ENCODE measurements around the gene NELL1.

The NELL1 gene

DNA sequence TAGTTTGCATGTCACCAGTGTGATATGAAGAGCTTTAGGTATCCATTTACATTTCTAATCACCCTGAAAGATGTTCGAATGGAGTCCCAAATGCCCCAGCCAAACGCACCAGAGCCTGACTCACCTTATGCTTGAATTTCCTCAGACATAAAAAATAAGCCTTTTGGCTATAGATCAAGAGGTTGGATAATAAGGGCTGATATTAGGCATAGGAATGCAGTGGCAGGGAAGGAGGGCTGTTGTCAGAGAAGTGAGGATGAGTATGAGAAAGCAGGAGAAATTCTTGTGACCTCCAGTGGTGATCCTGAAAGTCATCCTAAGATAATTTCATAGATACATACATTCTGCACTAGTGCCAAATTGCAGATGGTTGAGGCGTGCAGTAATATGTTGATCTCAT, 264.6 kb downstream of the NELL1 start:
- no peak overlapping the region for H3K4me3 ChIP-seq (ENCODE audit: low read length)
- no peaks in the 10 kb centered on the region for H3K27me3 ChIP-seq (ENCODE audit: control insufficient read depth, insufficient read depth, low read length)
- no peaks in the 10 kb centered on the region for H3K4me1 ChIP-seq (ENCODE audit: control insufficient read depth, insufficient read depth, low read length)
- no peak overlapping the region for H3K4me2 ChIP-seq (ENCODE audit: low read length)
- no peaks in the 10 kb centered on the region for H3K9me3 ChIP-seq (replicated peaks; ENCODE audit: low read length)
- no peak overlapping the region for H3K9ac ChIP-seq (ENCODE audit: low read depth, low read length)
- no peaks in the 10 kb centered on the region for H3K36me3 ChIP-seq (ENCODE audit: insufficient read depth, low read length)

DNA sequence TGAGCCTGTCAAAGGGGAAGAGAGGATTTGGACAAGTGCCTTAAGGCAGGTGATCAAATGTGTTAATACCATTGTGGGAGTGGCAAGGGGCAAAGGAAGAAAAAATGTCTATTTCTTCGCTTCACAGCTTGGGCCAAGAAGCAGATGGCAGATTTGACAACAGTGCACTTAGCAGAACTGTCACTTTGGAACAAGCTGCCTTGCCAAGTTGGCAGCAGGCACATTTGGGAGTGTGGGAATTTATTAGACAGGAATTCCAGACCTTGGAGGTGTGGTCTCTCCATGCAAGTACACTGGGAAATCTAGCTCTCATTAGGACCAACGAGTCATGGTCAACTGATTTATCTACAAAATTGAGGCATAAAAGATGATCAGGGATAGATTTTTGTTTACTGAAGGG, 265.1 kb downstream of the NELL1 start:
- Histone ChIP-seq H3K9ac (ENCODE audit: low read depth, low read length) (no peak overlapping the region), H3K27me3 (ENCODE audit: control insufficient read depth, insufficient read depth, low read length) (no peaks in the 10 kb centered on the region), H3K4me2 (ENCODE audit: low read length) (no peak overlapping the region), H3K4me1 (ENCODE audit: control insufficient read depth, insufficient read depth, low read length) (no peaks in the 10 kb centered on the region), H3K4me3 (ENCODE audit: low read length) (no peak overlapping the region), H3K9me3 (replicated peaks; ENCODE audit: low read length) (peaks cover 4% of the 10 kb centered on the region), H3K36me3 (ENCODE audit: insufficient read depth, low read length) (no peaks in the 10 kb centered on the region)

DNA sequence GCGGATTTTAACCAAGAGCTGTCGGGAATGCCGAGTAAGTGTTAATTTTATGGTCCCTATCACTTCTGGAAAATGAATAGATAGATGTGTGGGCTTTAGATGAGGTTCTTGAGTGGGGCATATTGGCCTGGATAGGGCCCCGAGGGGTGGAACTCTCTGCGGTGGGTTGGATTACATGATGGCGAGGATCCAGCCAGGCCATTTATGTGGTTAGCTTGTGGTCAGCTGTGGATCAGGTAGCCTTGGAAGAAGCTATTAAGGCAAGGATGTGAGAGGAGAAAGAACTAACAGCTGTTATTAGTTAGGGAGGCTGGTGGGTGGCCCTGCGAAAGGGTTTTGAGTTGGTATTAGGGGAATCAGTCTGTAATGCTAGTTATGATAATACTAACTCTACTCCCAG, 268.4 kb downstream of the NELL1 start:
- Histone ChIP-seq H3K4me1 (ENCODE audit: control insufficient read depth, insufficient read depth, low read length) (no peaks in the 10 kb centered on the region), H3K9me3 (replicated peaks; ENCODE audit: low read length) (peaks cover 4% of the 10 kb centered on the region), H3K27me3 (ENCODE audit: control insufficient read depth, insufficient read depth, low read length) (no peaks in the 10 kb centered on the region), H3K4me2 (ENCODE audit: low read length) (no peak overlapping the region), H3K36me3 (ENCODE audit: insufficient read depth, low read length) (no peaks in the 10 kb centered on the region), H3K9ac (ENCODE audit: low read depth, low read length) (no peak overlapping the region), H3K4me3 (ENCODE audit: low read length) (no peak overlapping the region)

DNA sequence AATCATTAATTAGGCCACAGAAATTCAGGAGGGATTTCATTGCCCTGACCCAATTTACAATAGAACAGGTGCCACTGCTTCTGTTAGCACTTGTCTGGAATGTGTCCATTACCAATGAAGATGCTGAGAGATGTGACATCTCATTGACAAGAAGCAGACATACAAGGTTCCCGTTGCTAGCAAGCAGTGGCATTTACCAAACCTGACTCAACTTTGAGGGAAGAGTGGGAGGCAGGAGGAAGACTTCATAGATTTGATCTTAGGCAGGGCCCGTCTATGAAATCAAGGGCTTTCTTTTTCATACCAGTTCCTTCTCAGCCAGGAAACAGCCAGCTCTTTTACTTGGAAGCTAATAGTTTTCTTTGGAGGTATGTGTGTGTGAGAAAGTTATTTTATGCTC, 280.2 kb downstream of the NELL1 start:
- no peak overlapping the region for H3K4me3 ChIP-seq (ENCODE audit: low read length)
- H3K9ac ChIP-seq (ENCODE audit: low read depth, low read length): no peak overlapping the region
- H3K9me3 ChIP-seq (replicated peaks; ENCODE audit: low read length): no peaks in the 10 kb centered on the region
- no peaks in the 10 kb centered on the region for H3K4me1 ChIP-seq (ENCODE audit: control insufficient read depth, insufficient read depth, low read length)
- H3K36me3 ChIP-seq (ENCODE audit: insufficient read depth, low read length): no peaks in the 10 kb centered on the region
- H3K4me2 ChIP-seq (ENCODE audit: low read length): no peak overlapping the region
- no peaks in the 10 kb centered on the region for H3K27me3 ChIP-seq (ENCODE audit: control insufficient read depth, insufficient read depth, low read length)

DNA sequence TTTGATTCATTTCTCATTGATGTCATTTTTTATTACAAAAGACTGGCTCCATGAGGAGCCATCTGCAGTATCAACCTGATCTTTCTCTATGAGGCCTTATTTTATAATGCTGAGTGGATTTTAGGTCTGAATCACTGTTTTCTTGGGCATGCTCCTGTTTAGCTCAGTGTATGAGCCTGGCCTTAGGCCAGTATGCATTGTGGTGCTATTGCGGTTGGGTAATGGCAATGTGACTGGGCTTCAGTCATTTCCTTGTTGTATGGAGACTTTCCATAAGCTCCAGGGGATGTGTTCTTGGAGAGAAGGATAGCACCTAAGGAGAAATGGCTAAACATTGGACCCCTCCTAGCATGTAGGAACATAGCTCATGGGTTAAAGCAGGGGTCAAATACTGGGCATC, 293.2 kb downstream of the NELL1 start:
- Histone ChIP-seq H3K9me3 (replicated peaks; ENCODE audit: low read length) (no peaks in the 10 kb centered on the region), H3K4me1 (ENCODE audit: control insufficient read depth, insufficient read depth, low read length) (peaks cover 19% of the 10 kb centered on the region), H3K27me3 (ENCODE audit: control insufficient read depth, insufficient read depth, low read length) (no peaks in the 10 kb centered on the region), H3K4me2 (ENCODE audit: low read length) (no peak overlapping the region), H3K9ac (ENCODE audit: low read depth, low read length) (no peak overlapping the region), H3K36me3 (ENCODE audit: insufficient read depth, low read length) (no peaks in the 10 kb centered on the region), H3K4me3 (ENCODE audit: low read length) (no peak overlapping the region)

DNA sequence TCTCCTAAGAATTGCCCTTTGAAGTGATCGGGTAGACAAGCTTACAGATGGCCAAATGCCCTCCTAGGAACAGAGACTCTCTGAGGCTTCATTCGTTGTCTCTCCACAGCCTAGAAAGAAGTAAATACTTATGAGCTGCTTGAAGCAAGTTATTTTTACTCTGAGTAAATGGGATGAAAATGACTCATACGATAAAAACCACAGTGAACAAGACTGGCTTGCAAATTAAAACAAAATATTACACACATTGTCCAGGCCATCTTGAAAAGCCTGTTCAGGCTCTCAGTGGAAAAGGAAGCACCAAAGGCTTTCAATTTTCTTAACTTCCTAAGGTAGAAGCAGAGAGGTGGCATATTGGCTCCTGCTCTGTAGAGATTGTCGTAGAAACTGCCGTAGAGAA, 294.2 kb downstream of the NELL1 start:
- Histone ChIP-seq H3K4me3 (ENCODE audit: low read length) (no peak overlapping the region), H3K9ac (ENCODE audit: low read depth, low read length) (no peak overlapping the region), H3K36me3 (ENCODE audit: insufficient read depth, low read length) (no peaks in the 10 kb centered on the region), H3K27me3 (ENCODE audit: control insufficient read depth, insufficient read depth, low read length) (no peaks in the 10 kb centered on the region), H3K4me2 (ENCODE audit: low read length) (no peak overlapping the region), H3K4me1 (ENCODE audit: control insufficient read depth, insufficient read depth, low read length) (peaks cover 19% of the 10 kb centered on the region), H3K9me3 (replicated peaks; ENCODE audit: low read length) (no peaks in the 10 kb centered on the region)

DNA sequence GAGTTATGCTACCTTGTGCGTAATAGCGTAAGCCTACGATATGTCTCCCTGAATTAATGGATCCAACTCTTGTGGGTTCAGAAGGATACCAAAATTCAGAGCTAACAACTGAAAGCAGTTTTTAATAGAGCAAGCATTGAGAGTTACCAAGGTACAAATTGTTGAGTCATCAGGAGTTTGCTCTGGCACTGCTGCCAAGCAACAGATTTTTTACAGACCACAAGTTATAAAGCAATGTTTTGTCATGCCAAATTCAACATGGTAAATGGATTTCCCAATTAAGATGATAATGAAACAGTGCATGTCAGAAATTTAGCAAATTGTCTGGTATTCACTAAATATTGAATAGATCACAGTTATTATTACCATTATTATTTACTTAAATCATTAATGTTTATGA, 295.6 kb downstream of the NELL1 start:
- Histone ChIP-seq H3K4me2 (ENCODE audit: low read length) (no peak overlapping the region), H3K27me3 (ENCODE audit: control insufficient read depth, insufficient read depth, low read length) (no peaks in the 10 kb centered on the region), H3K9me3 (replicated peaks; ENCODE audit: low read length) (no peaks in the 10 kb centered on the region), H3K9ac (ENCODE audit: low read depth, low read length) (no peak overlapping the region), H3K4me3 (ENCODE audit: low read length) (no peak overlapping the region), H3K36me3 (ENCODE audit: insufficient read depth, low read length) (no peaks in the 10 kb centered on the region), H3K4me1 (ENCODE audit: control insufficient read depth, insufficient read depth, low read length) (peaks cover 19% of the 10 kb centered on the region)

DNA sequence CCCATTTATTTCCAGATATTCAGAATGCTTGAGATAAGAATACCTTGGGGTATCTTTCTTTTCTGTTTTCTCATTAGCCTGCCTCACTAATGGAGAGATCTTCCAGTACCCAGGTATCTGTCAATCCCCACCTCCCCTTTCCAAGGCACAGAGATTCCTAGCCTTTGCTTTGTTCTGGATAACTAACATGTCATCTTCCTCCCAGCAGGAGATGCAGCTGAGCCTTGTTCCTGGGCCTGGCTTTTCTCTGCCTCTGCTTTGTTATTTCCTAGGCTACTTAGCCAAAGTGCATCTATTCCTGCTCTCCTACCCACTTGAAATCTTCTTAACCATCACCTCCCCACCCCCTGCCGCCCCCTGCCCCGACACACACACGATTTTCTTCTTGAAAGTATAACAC, 297.1 kb downstream of the NELL1 start:
- Histone ChIP-seq H3K9ac (ENCODE audit: low read depth, low read length) (no peak overlapping the region), H3K27me3 (ENCODE audit: control insufficient read depth, insufficient read depth, low read length) (no peaks in the 10 kb centered on the region), H3K4me1 (ENCODE audit: control insufficient read depth, insufficient read depth, low read length) (peaks cover 19% of the 10 kb centered on the region), H3K9me3 (replicated peaks; ENCODE audit: low read length) (no peaks in the 10 kb centered on the region), H3K4me2 (ENCODE audit: low read length) (no peak overlapping the region), H3K36me3 (ENCODE audit: insufficient read depth, low read length) (no peaks in the 10 kb centered on the region), H3K4me3 (ENCODE audit: low read length) (no peak overlapping the region)

DNA sequence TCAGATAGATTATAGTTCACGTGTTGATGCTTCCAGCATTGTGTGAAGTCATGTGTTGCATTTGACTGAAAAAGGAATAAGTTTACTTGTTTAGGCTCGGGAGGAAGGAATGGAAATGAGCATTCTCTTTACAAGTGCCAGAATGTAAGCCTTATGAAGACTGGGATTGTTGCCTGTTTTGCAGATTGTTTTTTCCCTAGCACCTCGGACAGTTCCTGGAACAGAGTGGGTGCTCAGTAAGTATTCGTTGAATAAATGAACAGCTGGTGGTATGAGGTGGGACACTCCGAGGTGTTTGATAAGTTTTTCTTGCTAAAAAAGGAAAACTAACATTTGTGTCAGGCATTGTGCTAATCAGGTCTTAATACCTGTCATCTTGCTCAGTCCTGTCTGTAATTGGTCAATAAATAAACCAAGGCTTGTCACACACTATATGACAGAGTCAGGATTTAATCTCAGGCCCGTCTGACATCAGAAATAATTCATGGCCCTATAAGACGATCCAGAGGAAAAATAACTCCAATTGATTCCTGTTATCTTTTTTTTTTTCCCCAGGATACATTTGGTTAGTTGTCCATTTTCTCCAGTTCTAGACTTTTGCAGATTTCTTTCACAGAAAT, 304.7 kb downstream of the NELL1 start:
- no peak overlapping the region for H3K4me3 ChIP-seq (ENCODE audit: low read length)
- H3K4me2 ChIP-seq (ENCODE audit: low read length): no peak overlapping the region
- H3K9me3 ChIP-seq (replicated peaks; ENCODE audit: low read length): no peaks in the 10 kb centered on the region
- H3K27me3 ChIP-seq (ENCODE audit: control insufficient read depth, insufficient read depth, low read length): no peaks in the 10 kb centered on the region
- no peaks in the 10 kb centered on the region for H3K36me3 ChIP-seq (ENCODE audit: insufficient read depth, low read length)
- no peak overlapping the region for H3K9ac ChIP-seq (ENCODE audit: low read depth, low read length)
- H3K4me1 ChIP-seq (ENCODE audit: control insufficient read depth, insufficient read depth, low read length): no peaks in the 10 kb centered on the region

DNA sequence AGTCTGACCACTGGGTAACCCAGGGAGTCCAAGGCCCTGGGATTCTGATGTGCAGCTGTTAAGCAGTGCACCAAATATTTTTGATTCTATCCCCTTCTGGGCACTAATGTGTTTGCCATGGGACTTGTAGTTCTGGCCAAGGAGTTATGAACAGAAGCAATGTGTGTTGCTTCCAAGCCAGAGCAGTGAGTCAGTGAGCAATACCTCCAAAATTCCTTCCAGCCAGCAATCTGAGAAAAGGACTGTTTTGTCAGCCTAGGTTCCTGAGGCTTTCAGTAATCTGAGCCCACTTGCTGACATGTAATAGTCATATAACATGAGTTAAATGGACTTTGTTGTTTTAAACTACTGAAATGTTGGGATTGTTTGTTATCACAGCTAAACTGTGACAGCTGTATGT, 311.4 kb downstream of the NELL1 start:
- Histone ChIP-seq H3K27me3 (ENCODE audit: control insufficient read depth, insufficient read depth, low read length) (no peaks in the 10 kb centered on the region), H3K9me3 (replicated peaks; ENCODE audit: low read length) (no peaks in the 10 kb centered on the region), H3K4me3 (ENCODE audit: low read length) (no peak overlapping the region), H3K4me2 (ENCODE audit: low read length) (no peak overlapping the region), H3K36me3 (ENCODE audit: insufficient read depth, low read length) (no peaks in the 10 kb centered on the region), H3K9ac (ENCODE audit: low read depth, low read length) (no peak overlapping the region), H3K4me1 (ENCODE audit: control insufficient read depth, insufficient read depth, low read length) (no peaks in the 10 kb centered on the region)

DNA sequence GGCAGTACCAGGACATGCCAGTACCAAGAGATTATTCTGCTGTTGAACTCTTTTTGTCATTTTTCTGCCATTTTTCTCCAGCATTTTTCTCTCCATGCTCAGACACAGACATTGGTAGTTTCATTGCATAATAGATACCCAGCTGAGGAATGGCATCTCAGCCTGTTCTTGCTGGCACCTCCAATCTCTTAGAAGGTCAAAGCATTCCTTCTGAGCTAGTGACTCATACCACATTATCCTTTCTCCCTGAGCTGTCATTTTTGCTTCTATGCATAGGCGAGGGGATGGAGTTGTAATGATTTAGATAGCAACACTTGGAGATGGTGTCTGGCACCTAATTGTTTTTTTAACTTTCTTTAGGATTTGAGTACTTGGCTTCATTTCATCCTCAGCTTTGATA, 321.1 kb downstream of the NELL1 start:
- Histone ChIP-seq H3K4me2 (ENCODE audit: low read length) (no peak overlapping the region), H3K36me3 (ENCODE audit: insufficient read depth, low read length) (no peaks in the 10 kb centered on the region), H3K4me3 (ENCODE audit: low read length) (no peak overlapping the region), H3K9ac (ENCODE audit: low read depth, low read length) (no peak overlapping the region), H3K9me3 (replicated peaks; ENCODE audit: low read length) (peaks cover 3% of the 10 kb centered on the region), H3K27me3 (ENCODE audit: control insufficient read depth, insufficient read depth, low read length) (no peaks in the 10 kb centered on the region), H3K4me1 (ENCODE audit: control insufficient read depth, insufficient read depth, low read length) (no peaks in the 10 kb centered on the region)

DNA sequence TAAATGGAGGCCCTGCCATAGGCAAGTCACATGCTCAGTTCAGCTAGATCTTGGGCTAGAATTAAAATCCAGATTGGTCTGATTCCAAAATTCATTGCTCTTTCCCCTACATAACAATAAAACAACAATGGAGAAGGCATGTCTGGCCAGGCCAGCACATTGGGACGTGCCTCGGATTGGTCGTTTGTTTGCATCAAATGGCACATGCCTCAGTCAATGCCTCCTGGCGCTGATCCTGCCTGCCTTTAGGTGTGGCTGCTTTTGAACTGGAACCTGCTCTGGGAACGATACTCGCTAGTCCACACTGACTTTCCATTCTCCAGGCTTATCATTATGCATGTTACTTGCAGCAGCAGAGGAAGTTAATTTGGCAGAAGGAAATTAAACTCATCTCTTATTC, 322.1 kb downstream of the NELL1 start:
- H3K9ac ChIP-seq (ENCODE audit: low read depth, low read length): no peak overlapping the region
- no peaks in the 10 kb centered on the region for H3K36me3 ChIP-seq (ENCODE audit: insufficient read depth, low read length)
- H3K4me2 ChIP-seq (ENCODE audit: low read length): no peak overlapping the region
- peaks cover 3% of the 10 kb centered on the region for H3K9me3 ChIP-seq (replicated peaks; ENCODE audit: low read length)
- H3K4me3 ChIP-seq (ENCODE audit: low read length): no peak overlapping the region
- H3K27me3 ChIP-seq (ENCODE audit: control insufficient read depth, insufficient read depth, low read length): no peaks in the 10 kb centered on the region
- no peaks in the 10 kb centered on the region for H3K4me1 ChIP-seq (ENCODE audit: control insufficient read depth, insufficient read depth, low read length)
